Mesendoderm (in vitro differentiated cells): ENCODE data around the gene MNAT1.
"Not testable (repeated sequence)": the region's sequence is repeated elsewhere in the genome, so short reads cannot be mapped to it uniquely, and the experiment has no call there.

Experiments used
- DNase-seq: peaks from one replicate; pipeline ENCODE4 v3.0.0; 2013
- H2AK5ac ChIP-seq: 2 replicates; pipeline ENCODE4 v1.6.1; 2013; ENCODE audit warnings: low read length, inconsistent platforms
- H2BK120ac ChIP-seq: 2 replicates; pipeline ENCODE4 v1.6.1; 2013; ENCODE audit warnings: low read depth, mild to moderate bottlenecking, low read length, moderate library complexity, mixed read lengths
- H2BK15ac ChIP-seq: replicated peaks from 2 replicates; pipeline ENCODE4 v1.6.1; 2013; ENCODE audit warnings: low read depth, mild to moderate bottlenecking, moderate library complexity
- H2BK5ac ChIP-seq: 2 replicates; pipeline ENCODE4 v1.6.1; 2013; ENCODE audit warnings: low read length, inconsistent platforms
- H3K18ac ChIP-seq: 2 replicates; pipeline ENCODE4 v1.6.1; 2013; ENCODE audit warnings: mild to moderate bottlenecking, low read length, mixed read lengths
- H3K23ac ChIP-seq: one replicate; pipeline ENCODE4 v1.6.1; 2013; ENCODE audit warnings: low read length
- H3K27ac ChIP-seq: 2 replicates; pipeline ENCODE4 v1.5.1; 2013; ENCODE audit warnings: low read depth, mild to moderate bottlenecking, inconsistent platforms, low read length, moderate library complexity
- H3K27me3 ChIP-seq: 2 replicates; pipeline ENCODE4 v1.6.1; 2013; ENCODE audit warnings: low read length, control low read depth, mild to moderate bottlenecking, inconsistent platforms; ENCODE audit not compliant: insufficient read depth, poor library complexity
- H3K36me3 ChIP-seq: 2 replicates; pipeline ENCODE4 v1.6.1; 2013; ENCODE audit warnings: low read length, inconsistent platforms; ENCODE audit not compliant: control insufficient read depth, insufficient read depth
- H3K4ac ChIP-seq: one replicate; pipeline ENCODE4 v1.6.1; 2013; ENCODE audit warnings: low read depth, mild to moderate bottlenecking, low read length, moderate library complexity
- H3K4me1 ChIP-seq: 2 replicates; pipeline ENCODE4 v1.6.1; 2013; ENCODE audit warnings: low read depth, low read length, inconsistent platforms; ENCODE audit not compliant: control insufficient read depth
- H3K4me2 ChIP-seq: 2 replicates; pipeline ENCODE4 v1.6.1; 2013; ENCODE audit warnings: low read length
- H3K4me3 ChIP-seq: 2 replicates; pipeline ENCODE4 v1.5.1; 2013; ENCODE audit warnings: mild to moderate bottlenecking, low read length
- H3K56ac ChIP-seq: one replicate; pipeline ENCODE4 v1.6.1; 2013; ENCODE audit warnings: low read length
- H3K79me1 ChIP-seq: 2 replicates; pipeline ENCODE4 v1.6.1; 2013; ENCODE audit warnings: low read length, inconsistent platforms
- H3K79me2 ChIP-seq: 2 replicates; pipeline ENCODE4 v1.6.1; 2013; ENCODE audit warnings: mild to moderate bottlenecking, low read length; ENCODE audit not compliant: control insufficient read depth, insufficient read depth
- H3K9ac ChIP-seq: 2 replicates; pipeline ENCODE4 v1.6.1; 2013; ENCODE audit warnings: low read length, inconsistent platforms
- H4K5ac ChIP-seq: one replicate; pipeline ENCODE4 v1.6.1; 2013; ENCODE audit warnings: low read length
- H4K8ac ChIP-seq: one replicate; pipeline ENCODE4 v1.6.1; 2013; ENCODE audit warnings: low read depth, mild to moderate bottlenecking, control low read depth, low read length, moderate library complexity
- WGBS: extraction: QIAGEN DNeasy Blood & Tissue Kit; methylation state at CpG from one replicate; pipeline ENCODE4 v1.1.7; 2013; ENCODE audit warnings: low lambda C conversion rate, missing lambda C conversion rate; ENCODE audit not compliant: insufficient coverage; ENCODE audit errors: extremely low coverage; 5-methylcytosine and 5-hydroxymethylcytosine counted together

The MNAT1 gene

GRCh38 chr14:60878121-60878520 is 143.6 kb downstream of the MNAT1 start:
- no peak overlapping the region for H3K27ac ChIP-seq
- H3K4me1 ChIP-seq: no peaks in the 10 kb centered on the region
- no peaks in the 10 kb centered on the region for H3K27me3 ChIP-seq
- WGBS: no CpG with 5 or more reads among the region's 1 CpG
- no peak overlapping the region for H2BK120ac ChIP-seq
- DNase-seq: no peak
- H4K8ac ChIP-seq: no peak overlapping the region
- H2BK15ac ChIP-seq: no peak overlapping the region
- no peak overlapping the region for H2BK5ac ChIP-seq
- no peak overlapping the region for H3K4me3 ChIP-seq
- no peak overlapping the region for H3K4ac ChIP-seq
- H3K9ac ChIP-seq: no peak overlapping the region
- H3K79me1 ChIP-seq: no peaks in the 10 kb centered on the region
- H4K5ac ChIP-seq: no peak overlapping the region
- no peak overlapping the region for H3K23ac ChIP-seq
- no peak overlapping the region for H3K18ac ChIP-seq
- no peak overlapping the region for H3K4me2 ChIP-seq
- no peaks in the 10 kb centered on the region for H3K79me2 ChIP-seq
- H3K56ac ChIP-seq: no peak overlapping the region
- H2AK5ac ChIP-seq: no peak overlapping the region
- H3K36me3 ChIP-seq: no peaks in the 10 kb centered on the region

GRCh38 chr14:60878536-60878935 is 144.0 kb downstream of the MNAT1 start:
- no peak overlapping the region for H2AK5ac ChIP-seq
- H3K4me1 ChIP-seq: no peaks in the 10 kb centered on the region
- no peak overlapping the region for H4K5ac ChIP-seq

GRCh38 chr14:60882219-60882618 is 147.7 kb downstream of the MNAT1 start:
- no peak overlapping the region for H3K56ac ChIP-seq
- no peak overlapping the region for H3K23ac ChIP-seq
- no peak overlapping the region for H2BK5ac ChIP-seq
- no peak overlapping the region for H3K4ac ChIP-seq
- H3K36me3 ChIP-seq: no peaks in the 10 kb centered on the region
- WGBS: no CpG with 5 or more reads among the region's 1 CpG
- no peaks in the 10 kb centered on the region for H3K79me2 ChIP-seq
- no peaks in the 10 kb centered on the region for H3K4me1 ChIP-seq
- H2BK15ac ChIP-seq: no peak overlapping the region
- no peak overlapping the region for H3K4me2 ChIP-seq
- H3K27me3 ChIP-seq: no peaks in the 10 kb centered on the region
- H3K27ac ChIP-seq: no peak overlapping the region
- DNase-seq: no peak
- no peak overlapping the region for H3K9ac ChIP-seq
- no peak overlapping the region for H2BK120ac ChIP-seq
- no peak overlapping the region for H3K4me3 ChIP-seq
- H4K8ac ChIP-seq: no peak overlapping the region
- H4K5ac ChIP-seq: no peak overlapping the region
- H2AK5ac ChIP-seq: no peak overlapping the region
- H3K79me1 ChIP-seq: no peaks in the 10 kb centered on the region
- no peak overlapping the region for H3K18ac ChIP-seq

More at GRCh38 chr14:60878536-60878935, 144.0 kb downstream of the MNAT1 start:
- no peaks in the 10 kb centered on the region for H3K79me1 ChIP-seq
- no peaks in the 10 kb centered on the region for H3K79me2 ChIP-seq
- H3K36me3 ChIP-seq: no peaks in the 10 kb centered on the region
- H3K27me3 ChIP-seq: no peaks in the 10 kb centered on the region
- no peak overlapping the region for H3K4me3 ChIP-seq
- no peak for DNase-seq
- H2BK15ac ChIP-seq: no peak overlapping the region
- H3K4me2 ChIP-seq: no peak overlapping the region
- H3K56ac ChIP-seq: no peak overlapping the region
- H3K9ac ChIP-seq: no peak overlapping the region
- no peak overlapping the region for H4K8ac ChIP-seq
- no peak overlapping the region for H2BK5ac ChIP-seq
- no peak overlapping the region for H3K27ac ChIP-seq
- no peak overlapping the region for H2BK120ac ChIP-seq
- no peak overlapping the region for H3K4ac ChIP-seq
- no peak overlapping the region for H3K18ac ChIP-seq
- H3K23ac ChIP-seq: no peak overlapping the region

- Histone ChIP-seq H3K18ac (no peak overlapping the region), H4K5ac (no peak overlapping the region), H3K27ac (no peak overlapping the region), H3K23ac (no peak overlapping the region), H3K4me2 (no peak overlapping the region), H2BK5ac (no peak overlapping the region), H3K4me3 (no peak overlapping the region), H2AK5ac (no peak overlapping the region), H3K27me3 (no peaks in the 10 kb centered on the region), H2BK15ac (no peak overlapping the region), H3K9ac (no peak overlapping the region), H4K8ac (no peak overlapping the region), H3K36me3 (no peaks in the 10 kb centered on the region), H3K79me2 (no peaks in the 10 kb centered on the region), H3K79me1 (no peaks in the 10 kb centered on the region), H3K56ac (no peak overlapping the region), H3K4me1 (no peaks in the 10 kb centered on the region), H3K4ac (no peak overlapping the region), H2BK120ac (no peak overlapping the region)
- DNase-seq: no peak
Measured at GRCh38 chr14:60884134-60884533, 149.6 kb downstream of the MNAT1 start.

GRCh38 chr14:60890636-60891035 is 156.1 kb downstream of the MNAT1 start:
- not testable (repeated sequence) for H3K56ac ChIP-seq, H2BK120ac ChIP-seq, H3K4ac ChIP-seq, H3K4me2 ChIP-seq, H3K79me2 ChIP-seq, H4K5ac ChIP-seq, H2AK5ac ChIP-seq, H3K27me3 ChIP-seq, DNase-seq, H3K79me1 ChIP-seq, H3K36me3 ChIP-seq, H2BK5ac ChIP-seq, H2BK15ac ChIP-seq, H3K18ac ChIP-seq, H4K8ac ChIP-seq, H3K4me1 ChIP-seq, H3K4me3 ChIP-seq, H3K27ac ChIP-seq, H3K9ac ChIP-seq, H3K23ac ChIP-seq
- no CpG with 5 or more reads among the region's 3 CpGs for WGBS

GRCh38 chr14:60893911-60894310 is 159.3 kb downstream of the MNAT1 start:
- Histone ChIP-seq H3K56ac (no peak overlapping the region), H3K4me1 (no peaks in the 10 kb centered on the region), H3K4me2 (no peak overlapping the region), H3K4ac (no peak overlapping the region), H3K79me1 (peaks cover 2% of the 10 kb centered on the region), H3K23ac (no peak overlapping the region), H3K9ac (no peak overlapping the region), H2AK5ac (no peak overlapping the region), H3K27ac (no peak overlapping the region), H4K8ac (no peak overlapping the region), H2BK120ac (no peak overlapping the region), H3K18ac (no peak overlapping the region), H2BK5ac (no peak overlapping the region), H2BK15ac (no peak overlapping the region), H4K5ac (no peak overlapping the region), H3K4me3 (no peak overlapping the region), H3K79me2 (no peaks in the 10 kb centered on the region), H3K27me3 (no peaks in the 10 kb centered on the region), H3K36me3 (no peaks in the 10 kb centered on the region)
- WGBS: no CpG with 5 or more reads among the region's 3 CpGs
- DNase-seq: peak; percentile 4
